ENCODE measurements around the gene RAP1GAP. TPM values are rescaled to one million over a fixed set of nuclear protein-coding genes. Genes with fewer than 3 reads are reported as not detected.
A peak's percentile ranks its signal among the peaks of the same experiment; 100 is the strongest.

RAP1GAP gene
- total and polyA plus RNA-seq, 9 of the 15 experiments (the other 6 are each of a cell fraction or from before 2014, with no cell fraction given) = 0.29 to 30.2 (median 19.2) TPM

DNA sequence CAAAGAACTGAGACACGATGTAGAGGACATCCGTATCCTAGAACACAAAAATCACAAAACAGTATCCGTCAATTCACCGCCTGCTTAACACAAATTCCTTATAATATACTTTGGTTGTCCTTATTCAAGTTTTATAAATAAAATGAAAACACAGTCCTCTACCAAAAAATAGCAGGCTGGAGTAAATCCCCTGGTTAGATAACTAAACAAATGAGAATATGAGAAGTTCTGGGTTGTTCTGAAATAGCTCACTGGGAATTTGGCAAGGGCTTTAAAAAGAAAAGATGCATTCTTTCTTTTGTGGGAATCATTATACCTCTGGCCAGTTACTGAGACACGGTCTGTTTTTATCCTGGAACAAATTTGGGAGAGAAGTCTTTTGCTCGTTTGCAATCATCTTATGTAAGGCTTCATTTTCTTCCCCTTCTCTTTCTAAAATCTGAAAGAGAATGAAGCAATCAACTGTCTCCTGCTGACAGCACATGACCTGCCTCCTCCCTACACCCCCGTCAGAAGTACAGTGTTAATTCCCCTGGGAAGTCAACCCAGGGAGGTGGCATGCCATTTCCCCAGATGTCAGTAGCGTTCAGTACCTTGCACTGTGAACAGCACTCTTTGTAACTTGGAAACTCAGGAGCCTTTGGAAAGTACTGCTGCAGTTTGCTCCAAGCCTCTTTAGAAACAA lies 37.1 kb upstream of the RAP1GAP start (continued):
- TF ChIP-seq ZNF586 (CRISPR knock-in tag; conservative IDR thresholded peaks at IDR 0.05) = no peak
- no peak for TF ChIP-seq ZNF551 (CRISPR knock-in tag; IDR thresholded peaks at IDR 0.05)
- TF ChIP-seq SMARCB1 (IDR thresholded peaks at IDR 0.05; ENCODE audit: insufficient read length, low read depth) = no peak
- TF ChIP-seq BCL6 (CRISPR knock-in tag; IDR thresholded peaks at IDR 0.05) = no peak
- TF ChIP-seq, protein P1, sequence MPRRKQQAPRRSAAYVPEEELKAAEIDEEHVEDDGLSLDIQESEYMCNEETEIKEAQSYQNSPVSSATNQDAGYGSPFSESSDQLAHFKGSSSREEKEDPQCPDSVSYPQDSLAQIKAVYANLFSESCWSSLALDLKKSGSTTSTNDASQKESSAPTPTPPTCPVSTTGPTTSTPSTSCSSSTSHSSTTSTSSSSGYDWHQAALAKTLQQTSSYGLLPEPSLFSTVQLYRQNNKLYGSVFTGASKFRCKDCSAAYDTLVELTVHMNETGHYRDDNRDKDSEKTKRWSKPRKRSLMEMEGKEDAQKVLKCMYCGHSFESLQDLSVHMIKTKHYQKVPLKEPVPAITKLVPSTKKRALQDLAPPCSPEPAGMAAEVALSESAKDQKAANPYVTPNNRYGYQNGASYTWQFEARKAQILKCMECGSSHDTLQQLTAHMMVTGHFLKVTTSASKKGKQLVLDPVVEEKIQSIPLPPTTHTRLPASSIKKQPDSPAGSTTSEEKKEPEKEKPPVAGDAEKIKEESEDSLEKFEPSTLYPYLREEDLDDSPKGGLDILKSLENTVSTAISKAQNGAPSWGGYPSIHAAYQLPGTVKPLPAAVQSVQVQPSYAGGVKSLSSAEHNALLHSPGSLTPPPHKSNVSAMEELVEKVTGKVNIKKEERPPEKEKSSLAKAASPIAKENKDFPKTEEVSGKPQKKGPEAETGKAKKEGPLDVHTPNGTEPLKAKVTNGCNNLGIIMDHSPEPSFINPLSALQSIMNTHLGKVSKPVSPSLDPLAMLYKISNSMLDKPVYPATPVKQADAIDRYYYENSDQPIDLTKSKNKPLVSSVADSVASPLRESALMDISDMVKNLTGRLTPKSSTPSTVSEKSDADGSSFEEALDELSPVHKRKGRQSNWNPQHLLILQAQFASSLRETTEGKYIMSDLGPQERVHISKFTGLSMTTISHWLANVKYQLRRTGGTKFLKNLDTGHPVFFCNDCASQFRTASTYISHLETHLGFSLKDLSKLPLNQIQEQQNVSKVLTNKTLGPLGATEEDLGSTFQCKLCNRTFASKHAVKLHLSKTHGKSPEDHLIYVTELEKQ (CRISPR knock-in tag; IDR thresholded peaks at IDR 0.05) = no peak
- TF ChIP-seq MCM2 (IDR thresholded peaks at IDR 0.05; ENCODE audit: low read depth) = no peak
- no peak for TF ChIP-seq IFI16 (CRISPR knock-in tag; IDR thresholded peaks at IDR 0.05)
- TF ChIP-seq HLTF (IDR thresholded peaks at IDR 0.05) = no peak
- TF ChIP-seq CSDE1 (IDR thresholded peaks at IDR 0.05) = no peak
- no peak for TF ChIP-seq ZBTB11 (CRISPR knock-in tag; IDR thresholded peaks at IDR 0.05)
- no peak for TF ChIP-seq MYNN (IDR thresholded peaks at IDR 0.05)
- TF ChIP-seq MYNN (CRISPR knock-in tag; IDR thresholded peaks at IDR 0.05) = no peak
- TF ChIP-seq, protein P2, sequence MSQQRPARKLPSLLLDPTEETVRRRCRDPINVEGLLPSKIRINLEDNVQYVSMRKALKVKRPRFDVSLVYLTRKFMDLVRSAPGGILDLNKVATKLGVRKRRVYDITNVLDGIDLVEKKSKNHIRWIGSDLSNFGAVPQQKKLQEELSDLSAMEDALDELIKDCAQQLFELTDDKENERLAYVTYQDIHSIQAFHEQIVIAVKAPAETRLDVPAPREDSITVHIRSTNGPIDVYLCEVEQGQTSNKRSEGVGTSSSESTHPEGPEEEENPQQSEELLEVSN (IDR thresholded peaks at IDR 0.05; ENCODE audit: borderline replicate concordance in 1 of 2, extremely low read depth in 1 of 2, insufficient read depth in 1 of 2, insufficient read length in 1 of 2, low read depth in 1 of 2, low read length in 1 of 2, poor library complexity in 1 of 2, severe bottlenecking in 1 of 2) = no peak
- TF ChIP-seq ILK (tag; IDR thresholded peaks at IDR 0.05; ENCODE audit: borderline replicate concordance, low read depth) = no peak
- no peak for TF ChIP-seq CEBPG (CRISPR knock-in tag; IDR thresholded peaks at IDR 0.05)
- TF ChIP-seq CEBPG (tag; conservative IDR thresholded peaks at IDR 0.05 in 1 of 2, IDR thresholded peaks at IDR 0.05 in 1 of 2) = peak; percentile 39 to 80; a peak in 2 of 4 replicates
- TF ChIP-seq SRSF1 (IDR thresholded peaks at IDR 0.05; ENCODE audit: low read depth, low read length) = no peak

All from K562 (cell line).